HG03457 (cell line): ENCODE measurements around the gene PAPOLB.

Source experiments
- ATAC-seq: cut with Tn5 transposase; IDR thresholded peaks from one replicate; pipeline ENCODE4 v1.9.1; 2021; ENCODE audit warnings: moderate number of reproducible peaks; ENCODE audit not compliant: unreplicated experiment

PAPOLB gene

DNA sequence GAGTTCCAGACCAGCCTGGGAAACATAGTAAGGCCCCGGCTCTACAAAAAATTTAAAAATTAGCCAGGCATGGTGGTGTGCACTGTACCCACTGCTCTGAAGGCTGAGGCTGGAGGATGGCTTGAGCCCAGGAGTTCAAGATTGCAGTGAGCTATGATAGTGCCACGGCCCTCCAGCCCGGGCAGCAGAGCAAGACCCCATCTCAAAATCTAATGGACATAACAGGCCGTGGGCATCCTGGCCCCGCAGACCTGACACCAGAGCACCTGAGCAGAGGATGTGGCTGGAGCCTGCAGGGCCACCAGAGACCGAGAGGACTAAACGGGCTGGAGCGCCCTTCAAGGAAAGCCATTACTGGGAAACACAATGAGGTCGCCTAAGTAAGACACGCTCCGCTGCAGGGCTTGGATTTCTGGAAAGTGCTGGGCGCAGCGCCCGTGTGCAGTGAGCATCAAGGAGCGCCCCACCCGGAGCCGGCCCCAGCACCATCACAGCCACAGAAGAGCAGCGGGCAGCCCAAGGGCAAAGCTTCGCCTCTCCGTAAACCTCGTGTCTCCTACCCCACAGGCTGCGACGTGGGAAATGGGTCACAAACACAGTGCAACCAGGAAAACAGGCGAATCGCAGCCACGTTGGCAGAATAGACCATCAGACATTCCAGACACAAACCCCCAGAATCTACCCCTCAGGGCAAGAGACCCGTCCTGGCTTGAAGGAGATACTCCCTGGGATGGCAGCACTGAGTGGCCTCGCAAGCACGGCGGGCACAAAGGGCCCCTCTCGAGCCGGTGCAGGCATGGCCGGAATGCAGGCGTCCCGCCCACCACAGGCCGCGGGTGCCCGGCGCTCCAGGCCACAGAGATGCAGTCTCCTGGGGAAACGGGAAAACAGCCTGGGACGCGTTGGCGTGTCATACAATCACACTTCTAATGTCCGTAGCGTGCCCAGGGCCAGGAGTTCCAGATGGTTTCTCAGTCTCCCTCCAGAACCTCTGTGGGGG lies 16.8 kb upstream of the PAPOLB start:
- ATAC-seq, result no peak

DNA sequence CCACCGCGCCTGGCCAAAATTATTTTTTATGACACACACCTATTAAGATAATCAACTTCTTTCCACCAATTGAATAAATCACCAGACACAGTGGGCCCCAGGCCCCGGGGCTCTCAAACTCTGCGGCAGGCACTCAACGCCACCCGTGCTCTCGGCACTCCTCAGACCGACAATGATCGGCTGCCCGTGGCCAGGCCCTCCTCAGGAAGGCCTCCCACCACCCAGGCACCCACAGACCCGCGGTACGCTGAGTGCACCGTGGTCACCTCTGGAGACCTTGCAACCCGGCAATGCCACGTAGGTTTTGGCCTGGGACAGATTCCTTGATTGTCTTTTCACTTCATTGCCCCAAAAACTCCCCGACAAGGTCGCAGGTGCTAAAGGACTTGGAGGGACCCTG lies 14.8 kb upstream of the PAPOLB start:
- no peak for ATAC-seq

DNA sequence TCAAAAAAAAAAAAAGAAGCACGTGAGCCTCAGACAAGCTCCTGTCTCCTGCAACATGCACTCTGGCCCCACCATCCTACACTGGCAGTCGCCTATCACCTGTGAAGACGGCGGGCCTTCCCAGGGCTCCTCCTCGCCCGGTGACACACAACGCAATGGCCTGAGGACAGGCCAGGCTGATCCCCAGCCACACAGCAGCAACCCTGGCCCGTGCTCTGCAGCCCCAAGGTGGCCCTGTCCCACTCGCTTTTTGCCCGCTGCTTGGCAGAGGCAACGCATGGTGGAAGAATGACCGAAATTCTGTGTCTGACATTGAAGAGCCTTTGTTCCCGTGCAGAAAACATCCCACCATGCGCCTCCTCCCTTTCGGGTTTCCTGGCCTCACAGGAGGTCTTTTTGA lies 13.6 kb upstream of the PAPOLB start:
- no peak for ATAC-seq

DNA sequence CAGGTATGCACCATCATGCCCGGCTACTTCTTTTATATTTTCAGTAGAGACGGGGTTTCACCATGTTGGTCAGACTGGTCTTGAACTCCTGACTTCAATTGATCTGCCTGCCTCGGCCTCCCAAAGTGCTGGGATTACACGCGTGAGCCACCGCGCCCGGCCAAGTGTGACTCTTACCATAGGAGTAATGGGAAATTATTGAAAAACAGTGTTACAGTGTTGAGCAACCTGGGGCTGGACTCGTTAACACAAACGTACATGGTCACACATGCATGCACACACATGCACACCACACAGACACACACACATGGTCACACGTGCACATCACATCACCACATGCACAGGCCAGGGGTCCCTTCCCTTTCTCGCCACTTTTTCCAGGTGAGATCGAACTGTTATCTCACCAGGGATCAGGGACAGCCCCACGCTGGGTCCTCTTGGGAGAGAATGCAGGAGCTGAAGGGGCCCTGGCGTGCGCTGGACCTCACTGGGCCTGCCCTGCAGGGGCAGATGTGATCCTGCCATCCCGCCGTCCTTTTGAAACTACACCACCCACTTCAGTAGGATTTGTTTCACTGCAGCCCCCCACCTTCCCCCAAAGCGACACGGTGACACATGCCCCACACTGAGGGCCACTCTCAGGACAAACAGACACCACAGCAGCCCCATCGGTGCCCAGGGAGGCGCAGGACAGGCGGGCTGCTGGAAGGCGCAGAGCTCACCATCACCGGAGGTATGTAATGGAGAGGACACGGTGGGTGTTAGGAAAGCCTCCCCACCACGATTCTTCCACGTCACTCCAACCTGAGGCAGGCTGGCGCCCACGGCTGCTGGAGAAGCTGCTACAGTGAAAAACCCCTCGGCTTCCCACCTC lies 11.5 kb upstream of the PAPOLB start:
- ATAC-seq, result no peak

DNA sequence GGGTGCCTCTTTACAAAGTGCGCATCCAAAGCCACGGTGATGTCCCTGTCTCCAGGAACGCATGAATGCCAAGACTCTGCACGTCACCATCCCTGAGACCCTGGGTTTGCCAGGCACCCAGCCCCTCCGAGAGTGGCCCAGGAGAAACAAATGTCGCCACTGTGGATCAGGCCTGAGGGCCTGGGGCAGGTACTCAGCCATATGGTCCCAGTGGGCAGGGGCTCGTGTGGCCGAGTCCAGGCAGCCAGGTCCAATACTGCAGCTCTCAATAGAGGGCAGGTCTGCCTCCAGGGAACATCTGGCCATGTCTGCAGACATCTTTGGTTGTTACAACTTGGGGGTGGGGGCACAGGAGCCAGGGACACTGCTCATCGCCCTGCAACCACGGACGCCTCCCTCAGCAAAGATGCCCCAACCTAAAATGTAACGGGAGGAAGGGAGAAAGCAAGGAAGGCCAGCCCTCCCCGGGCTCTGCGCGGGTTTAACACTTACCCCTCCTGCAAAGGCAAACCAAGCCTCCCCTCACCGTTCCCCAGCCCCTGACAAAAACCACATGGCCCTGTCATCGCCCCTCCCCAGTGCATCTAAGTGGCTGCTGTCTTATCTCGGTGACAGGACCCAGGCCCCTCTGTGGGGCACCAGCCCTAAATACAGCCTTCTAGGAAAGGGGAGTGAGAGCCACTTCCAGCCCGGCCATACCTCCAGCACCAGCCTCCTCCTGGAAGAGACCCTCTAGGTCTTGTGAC lies 10.3 kb upstream of the PAPOLB start:
- ATAC-seq, result no peak

DNA sequence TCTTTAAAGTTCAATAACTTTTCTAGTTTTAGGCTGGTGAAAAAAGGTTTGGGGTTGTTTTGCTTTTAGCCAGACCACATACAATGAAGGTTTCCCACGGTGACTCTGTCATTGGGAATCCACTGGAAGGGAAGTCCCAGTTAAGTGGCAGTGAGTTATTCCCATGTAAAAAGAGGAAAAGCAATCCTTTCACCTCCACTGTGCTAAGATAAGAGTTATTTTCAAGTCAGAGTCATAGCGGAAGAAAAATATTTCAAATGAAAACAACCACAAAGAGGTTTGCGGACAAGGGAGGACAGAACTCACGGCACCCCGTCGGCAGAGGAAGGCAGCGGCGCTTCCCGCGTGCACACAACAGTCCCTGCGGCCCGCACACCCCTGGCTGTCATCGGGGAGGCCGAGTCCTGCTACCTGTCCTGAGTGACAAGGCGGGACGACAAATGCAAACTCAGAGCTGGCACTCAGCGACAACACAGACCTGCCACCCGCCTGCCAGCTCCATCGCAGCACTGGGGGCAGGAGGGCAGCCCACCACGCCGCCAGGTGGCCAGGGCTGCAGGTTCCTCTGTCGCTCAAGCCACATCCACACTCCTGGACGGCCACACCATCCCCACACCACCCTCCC lies 9.3 kb upstream of the PAPOLB start:
- ATAC-seq, result no peak

DNA sequence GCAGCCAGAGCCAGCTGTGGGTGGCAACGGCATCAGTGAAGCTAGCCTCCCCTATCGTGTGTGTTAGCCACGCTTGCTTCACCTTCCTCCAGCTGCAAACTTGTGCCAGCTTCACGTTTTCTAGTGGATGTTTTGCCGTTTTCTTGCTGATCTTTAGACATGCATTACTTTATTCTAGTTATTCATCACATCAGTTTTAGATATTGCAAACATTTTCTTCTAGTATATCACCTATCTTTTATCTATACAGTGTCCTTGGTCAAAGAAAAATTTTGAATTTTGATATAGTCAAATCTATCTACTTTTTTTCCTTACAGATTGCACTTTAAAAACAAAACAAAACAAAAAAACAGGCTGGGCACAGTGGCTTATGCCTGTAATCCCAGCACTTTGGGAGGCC lies 6.7 kb upstream of the PAPOLB start:
- ATAC-seq, result no peak

DNA sequence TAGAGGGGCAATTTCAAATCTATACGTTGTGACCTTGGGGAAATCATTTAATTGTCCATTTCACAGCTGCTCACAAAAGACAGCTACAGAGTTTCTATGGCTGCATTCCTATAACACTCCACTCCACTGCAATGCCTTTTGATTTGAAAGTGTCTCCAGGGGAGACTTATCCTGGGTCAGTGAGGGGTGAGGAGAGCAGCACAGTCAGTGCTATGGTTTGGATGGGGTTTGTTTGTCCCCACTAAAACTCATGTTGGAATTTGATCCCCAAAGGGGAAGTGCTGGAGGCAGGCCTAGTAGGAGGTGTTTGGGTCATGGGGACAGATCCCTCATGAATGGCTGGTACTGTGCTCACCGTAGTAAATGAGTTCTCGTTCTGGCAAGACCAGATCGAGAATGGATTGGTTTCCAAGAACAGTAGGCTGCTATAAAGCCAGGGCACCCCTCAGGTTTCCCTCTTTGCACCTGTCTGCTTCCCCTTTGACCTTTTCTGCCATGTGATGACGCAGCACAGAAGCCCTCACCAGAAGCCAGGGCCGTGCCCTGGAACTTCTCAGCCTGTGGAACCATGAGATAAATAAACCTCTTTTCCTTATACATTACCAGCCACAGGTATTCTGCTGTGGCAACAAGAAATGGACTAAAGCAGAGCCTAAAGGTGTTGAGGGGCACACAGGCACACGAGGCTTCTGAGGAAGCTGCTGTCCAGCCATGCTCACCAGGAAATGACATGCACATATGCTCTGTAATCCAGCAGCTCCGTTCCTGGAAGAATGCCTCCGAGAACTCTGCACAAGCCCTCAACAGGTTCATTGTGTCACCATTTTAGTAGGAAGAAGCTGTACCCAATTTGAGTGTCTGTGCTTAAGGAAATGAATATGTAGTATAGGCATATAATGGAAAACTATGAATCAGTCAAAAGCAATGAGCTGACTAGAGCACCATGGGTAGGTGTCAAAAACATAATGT lies 5.0 kb upstream of the PAPOLB start:
- ATAC-seq, result no peak

DNA sequence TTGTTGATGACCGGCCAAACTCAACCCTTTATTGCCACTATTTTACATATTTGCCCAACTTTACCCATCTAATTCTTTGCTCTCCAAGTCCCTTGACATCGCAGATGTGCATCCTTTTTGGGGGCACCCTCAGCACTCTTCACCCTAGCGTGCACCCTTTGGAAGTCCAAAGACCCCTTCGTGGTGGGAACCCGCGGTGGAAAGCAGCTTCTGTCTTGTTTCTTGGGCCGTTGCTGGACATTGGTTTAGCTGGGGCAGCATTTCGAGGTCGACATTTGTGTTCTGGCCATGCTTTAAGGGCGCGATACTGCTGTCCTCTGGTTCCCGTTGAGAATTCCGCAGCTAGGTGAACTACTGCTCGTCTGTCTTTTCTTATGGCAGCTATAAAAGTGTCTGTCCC lies 326 bp upstream of the PAPOLB start:
- ATAC-seq, result no peak

DNA sequence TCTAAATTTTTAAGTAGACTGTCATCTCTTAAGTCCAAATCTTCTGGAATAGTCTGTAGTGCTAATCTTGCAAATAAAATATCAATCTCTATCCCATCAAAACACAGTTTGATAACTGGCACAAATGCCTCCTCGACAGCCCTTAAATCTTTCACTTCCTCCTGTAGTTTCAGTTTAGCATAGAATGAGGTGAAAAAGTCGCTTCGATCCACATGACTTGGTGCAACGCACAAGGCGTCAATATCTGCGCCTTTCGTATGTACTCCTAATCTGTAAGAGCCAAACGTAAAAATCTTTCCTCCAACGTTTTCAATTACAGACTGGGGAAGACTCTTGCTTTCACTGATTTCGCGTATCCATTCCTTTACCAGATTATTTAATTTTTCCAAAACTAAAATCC lies 603 bp downstream of the PAPOLB start:
- ATAC-seq, result no peak

DNA sequence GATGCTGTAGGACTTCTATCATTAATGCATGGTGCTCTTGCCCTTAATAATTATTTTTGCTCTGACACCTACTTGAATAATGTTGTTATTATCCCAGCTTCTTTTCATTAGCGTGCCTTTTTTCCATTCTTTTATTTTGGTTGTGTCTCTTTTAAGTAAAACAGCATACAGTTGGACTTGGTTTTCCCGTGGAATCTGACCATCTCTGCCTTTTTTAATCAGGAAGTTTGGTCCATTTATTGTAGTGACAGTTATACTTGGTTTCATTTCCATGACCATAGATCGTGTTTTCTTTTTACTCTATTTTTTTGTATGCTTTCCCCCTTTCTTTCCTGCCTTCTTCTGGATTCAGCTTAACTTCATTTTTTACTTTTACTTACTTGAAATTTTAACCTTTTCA lies 4.6 kb downstream of the PAPOLB start:
- no peak for ATAC-seq

DNA sequence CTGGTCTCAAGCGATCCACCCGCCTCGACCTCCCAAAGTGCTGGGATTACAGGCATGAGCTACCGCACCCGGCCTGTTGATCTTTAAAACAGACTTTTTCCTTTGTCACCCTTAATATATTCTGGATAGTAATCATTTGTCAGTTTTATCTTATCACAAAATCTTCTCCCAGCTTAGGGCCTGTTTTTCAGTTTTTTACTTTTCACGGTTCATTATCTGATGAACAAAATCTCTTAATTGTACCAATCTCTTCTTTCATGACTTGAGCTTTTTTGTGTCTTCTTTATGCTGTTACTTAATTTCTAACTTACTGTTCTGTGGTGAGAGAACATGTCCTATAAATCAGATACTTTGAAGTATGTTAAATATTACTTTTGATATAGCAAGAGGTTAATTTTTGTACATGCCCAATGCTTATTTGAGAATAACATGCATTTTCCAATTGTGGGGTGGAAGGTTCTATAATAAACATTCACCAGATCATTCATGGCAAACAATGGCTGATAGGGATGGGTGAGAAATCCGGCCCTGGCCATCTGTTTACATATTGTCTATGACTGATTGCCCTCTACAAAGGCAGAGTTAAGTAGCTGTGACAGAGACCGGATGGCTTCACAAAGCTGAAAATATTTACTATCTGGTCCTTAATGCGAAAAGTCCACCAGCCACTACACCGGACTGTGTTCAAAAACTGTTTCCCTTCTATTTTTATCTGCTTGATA lies 5.3 kb downstream of the PAPOLB start:
- ATAC-seq, result no peak

DNA sequence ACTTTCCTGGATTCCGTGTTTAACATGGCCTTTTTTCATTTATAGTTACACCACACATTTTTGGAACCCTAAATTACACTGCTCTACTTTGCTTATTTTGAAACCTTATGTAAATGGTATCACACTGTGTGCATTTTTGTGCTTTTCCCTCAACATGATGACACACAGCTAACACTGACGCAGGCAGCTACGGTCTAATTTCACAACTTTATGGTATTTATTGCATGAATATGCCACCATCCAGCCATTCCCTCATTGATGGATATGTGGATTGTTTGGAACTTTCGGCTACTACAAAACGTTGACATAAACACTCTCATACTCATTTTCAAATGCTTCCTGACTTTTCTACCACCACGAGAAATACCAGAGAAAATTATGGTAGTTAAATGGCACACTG lies 6.9 kb downstream of the PAPOLB start:
- ATAC-seq, result no peak

DNA sequence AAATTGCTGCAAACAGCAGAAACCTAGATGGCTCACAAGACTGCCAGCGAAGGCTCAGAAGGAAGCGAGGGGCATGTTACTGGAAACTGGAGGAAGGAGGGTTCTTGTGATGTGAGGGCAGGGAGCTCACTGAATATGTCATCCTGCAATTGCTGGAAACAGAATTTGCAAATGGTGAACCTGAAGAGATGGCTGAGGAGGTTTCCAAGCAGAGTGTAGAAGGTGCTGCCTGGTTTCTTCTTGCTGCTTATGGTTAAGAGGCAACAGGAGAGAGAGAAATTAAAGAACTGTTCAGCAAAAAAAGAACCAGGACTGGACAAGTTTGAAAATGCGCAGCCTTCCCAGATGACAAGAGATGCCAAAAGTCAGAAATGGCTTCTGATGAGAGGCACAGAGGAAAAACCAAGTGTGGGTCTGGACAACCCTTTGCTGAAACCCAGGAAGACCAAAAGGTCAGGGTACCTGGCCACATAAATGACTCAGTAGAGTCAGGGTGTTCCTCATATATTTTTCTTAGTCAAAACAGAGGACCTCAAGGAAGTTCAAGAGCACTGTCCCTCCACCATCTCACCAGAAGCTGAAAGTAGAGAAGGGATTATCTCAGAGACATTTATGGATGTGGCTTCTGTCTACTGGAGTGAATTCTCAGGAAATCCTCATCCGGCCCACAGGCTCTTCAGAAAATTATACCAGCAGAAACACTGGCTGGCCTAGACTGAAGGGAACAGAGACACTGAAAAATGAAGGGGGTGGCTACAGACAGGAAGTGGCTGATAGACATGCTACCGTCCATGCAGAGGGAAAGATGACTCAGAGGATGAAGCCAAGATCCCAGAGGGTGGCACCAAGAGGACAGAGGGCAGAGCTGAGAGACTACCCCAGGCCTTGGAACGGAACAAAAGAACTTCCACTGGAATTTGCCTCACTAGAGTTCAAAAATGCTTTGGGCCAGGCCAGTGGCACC lies 10.1 kb downstream of the PAPOLB start:
- ATAC-seq, result no peak

DNA sequence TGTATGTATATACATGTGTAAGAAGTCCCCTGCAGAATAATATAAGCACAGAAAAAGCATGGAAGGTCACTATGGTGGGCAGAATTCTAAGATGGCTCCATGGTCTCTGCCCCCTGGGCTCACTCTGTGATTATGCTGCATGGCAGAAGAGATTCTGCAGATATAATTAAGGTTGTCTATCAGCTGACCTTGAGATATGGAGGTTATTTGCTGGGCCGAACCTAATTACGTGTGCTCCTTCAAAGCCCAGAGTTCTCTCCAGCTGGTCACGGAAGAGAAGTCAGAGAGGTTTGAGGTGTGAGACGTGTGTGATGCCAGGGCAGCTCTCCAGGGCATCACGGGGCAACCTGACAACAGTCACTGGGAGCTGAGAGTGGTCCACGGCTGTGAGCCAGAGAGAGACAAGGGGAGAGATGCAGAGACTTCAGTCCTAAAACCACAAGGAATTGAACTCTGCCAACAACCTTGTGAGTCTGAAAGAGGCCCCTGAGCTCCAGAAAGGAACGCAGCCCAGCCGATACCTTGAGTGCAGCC lies 11.5 kb downstream of the PAPOLB start:
- ATAC-seq, result no peak

DNA sequence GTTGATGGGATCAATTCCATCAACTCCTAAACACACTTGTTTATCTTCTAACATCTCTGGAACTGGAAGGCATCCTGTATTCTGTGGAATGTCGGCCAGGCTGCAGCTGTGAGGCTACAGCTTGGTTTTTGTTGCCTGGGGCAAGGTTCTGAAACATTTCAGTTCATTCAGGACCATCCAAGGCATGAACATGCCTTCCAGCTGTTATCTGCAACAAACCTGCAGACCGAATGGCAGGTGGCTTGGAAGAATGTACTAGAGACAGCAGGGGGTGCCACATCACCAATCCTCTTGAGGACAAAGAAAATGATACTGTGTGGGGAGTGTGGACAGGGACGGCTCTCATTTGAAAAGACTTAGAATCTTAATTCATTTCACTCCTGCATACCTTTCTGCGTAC lies 12.4 kb downstream of the PAPOLB start:
- no peak for ATAC-seq

DNA sequence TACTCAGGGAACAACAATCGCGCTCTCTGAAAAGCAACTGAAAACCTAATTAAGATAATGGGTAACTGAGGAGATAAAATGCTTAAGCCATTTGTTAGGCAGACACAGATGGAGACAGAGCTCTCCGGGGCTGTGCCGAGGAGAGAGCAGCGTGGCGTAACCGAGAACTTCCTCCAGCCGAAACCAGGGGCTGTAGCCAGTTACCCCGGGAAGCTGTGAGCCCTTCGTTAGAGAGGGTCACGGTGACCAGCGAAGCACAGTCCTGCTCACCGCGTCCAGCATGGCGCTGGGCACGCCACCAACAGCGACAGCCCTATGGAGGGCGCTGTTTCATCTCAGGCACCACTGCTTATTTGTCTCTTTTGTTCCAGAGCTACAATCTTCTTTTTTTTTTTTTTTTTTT lies 16.1 kb downstream of the PAPOLB start:
- ATAC-seq, result no peak
